NCI-H82 treated with DMSO at 0.1 percent for 48 hours (cell line): ENCODE measurements around the gene CAPN3.

ENCODE experiments used
- DNase-seq: peaks from one replicate; lab custom pipeline; 2025; ENCODE audit not compliant: unreplicated experiment; lab: John Stamatoyannopoulos, UW

The CAPN3 gene

DNA sequence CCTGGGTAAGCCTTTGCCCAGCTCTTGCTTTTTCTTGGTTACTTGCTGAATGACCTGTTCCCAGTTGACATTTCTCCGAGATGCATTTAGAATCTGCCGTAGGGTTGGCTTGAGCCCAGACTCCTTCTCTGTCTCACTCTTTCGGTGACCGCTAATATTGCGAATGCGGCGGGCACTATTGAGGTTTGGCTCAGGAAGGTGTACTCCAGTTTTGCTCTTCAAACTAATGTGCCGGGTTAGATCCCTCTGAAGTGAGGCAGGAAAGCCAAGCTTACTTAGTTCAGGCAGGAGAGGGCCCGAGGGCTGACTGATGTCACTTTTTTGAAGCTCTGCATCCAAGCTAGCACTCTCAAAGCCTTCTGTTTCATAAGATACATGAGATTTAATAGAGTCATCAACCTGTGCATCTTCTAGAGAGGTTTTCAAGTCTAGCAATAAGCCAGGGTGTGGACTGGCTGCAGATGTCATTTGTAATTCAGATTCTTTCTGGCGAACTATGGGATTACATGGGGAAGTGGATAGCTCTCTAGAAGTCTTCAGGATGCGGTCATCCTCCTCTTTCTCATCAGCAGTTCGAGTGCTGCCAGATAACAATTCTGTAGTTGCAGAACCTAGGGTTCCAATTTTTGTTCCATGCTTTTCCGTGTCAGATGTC, 90.6 kb downstream of the CAPN3 start:
- no peak for DNase-seq

- no peak for DNase-seq
Observed at GRCh38 chr15:42450425-42450790, 91.1 kb downstream of the CAPN3 start.

GRCh38 chr15:42453826-42454225, 94.5 kb downstream of the CAPN3 start:
- DNase-seq = no peak

DNA sequence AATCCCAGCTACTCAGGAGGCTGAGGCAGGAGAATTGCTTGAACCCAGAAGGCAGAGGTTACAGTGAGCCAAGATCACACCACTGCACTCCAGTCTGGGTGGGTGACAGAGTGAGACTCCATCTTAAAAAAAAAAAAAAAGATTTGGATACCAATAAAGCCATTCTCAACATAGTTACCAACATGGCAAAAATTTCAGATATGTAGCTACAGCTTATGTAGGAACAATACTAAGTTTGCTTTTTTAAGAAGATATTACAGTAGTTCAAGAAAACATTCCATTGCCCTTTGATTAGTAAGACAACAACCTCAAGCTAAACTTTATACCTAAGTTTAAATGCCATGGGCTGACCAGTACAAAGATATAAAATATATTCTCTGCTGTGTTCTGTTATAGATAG, 97.2 kb downstream of the CAPN3 start:
- no peak for DNase-seq

GRCh38 chr15:42456971-42457370, 97.7 kb downstream of the CAPN3 start:
- no peak for DNase-seq

DNA sequence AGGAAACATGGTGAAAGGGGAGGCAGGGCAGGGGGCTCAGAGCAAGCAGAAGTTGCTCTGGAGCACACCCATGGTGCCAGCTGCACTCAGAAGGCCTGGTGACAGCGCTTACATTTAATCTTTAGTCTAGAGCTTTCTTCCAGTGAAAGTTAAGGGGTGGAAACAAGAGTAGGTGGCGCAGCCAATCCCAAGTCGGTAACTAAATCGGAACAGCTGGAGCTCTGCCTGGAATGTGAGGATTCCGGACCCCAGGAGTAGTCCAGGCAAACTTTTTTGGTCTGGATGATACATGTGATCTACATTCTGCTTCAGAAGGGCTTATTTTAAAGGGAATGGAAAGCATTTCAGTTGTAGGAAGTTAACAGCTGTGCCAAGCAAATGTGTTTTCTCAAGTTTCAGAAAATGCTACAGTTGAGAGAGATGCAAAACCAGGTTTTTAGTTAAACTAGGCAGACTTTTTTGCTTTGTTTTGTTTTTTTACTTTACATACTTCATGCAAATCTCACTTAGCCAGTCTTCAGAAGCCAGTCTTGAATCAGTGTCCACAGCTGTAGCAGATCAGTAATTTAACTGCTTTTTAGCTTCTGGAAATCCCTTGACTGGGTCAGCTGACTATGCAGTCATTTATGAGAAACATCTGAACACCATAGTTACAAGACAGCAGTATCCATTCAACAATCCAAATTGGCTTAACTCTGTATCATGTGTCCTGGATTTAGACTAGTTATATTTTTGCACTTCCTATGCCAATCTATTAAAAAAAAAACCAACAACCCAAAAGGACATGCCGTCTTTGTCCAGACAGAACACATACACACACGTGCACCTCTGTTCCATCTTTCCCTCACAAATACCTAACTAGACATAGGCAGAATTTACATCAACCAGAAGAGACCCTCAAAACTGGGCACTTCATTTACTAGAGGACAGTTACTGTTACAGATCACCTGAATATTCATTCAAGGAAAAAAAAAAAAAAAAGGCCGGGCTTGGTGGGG, 98.4 kb downstream of the CAPN3 start:
- peak; percentile 25 for DNase-seq

DNA sequence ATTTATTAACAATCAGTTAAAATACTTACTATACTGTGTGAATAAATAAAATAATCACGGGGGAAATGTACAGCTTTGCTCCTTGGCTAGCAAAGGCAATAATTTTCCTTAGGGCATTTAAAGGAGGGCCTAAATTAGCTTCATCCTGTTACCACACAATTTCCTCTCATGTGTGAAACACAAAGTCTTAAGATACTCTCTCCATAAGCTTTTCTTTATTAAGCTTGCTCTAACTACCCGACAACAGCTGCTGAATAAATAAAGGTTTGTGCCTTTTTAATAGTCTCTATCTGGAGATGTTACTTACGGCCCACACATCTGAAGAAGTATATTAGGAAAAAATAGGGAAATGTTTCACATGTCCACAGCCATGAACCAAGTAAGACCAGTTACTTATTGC, 102.0 kb downstream of the CAPN3 start:
- DNase-seq = no peak
